HEK293 (cell line): ENCODE results near the gene CLRN1.

ENCODE experiments used
- CTCF ChIP-seq: fragments of 450-650 bp; formaldehyde crosslinking; IDR thresholded peaks from 2 replicates; pipeline ENCODE4 v1.5.1; 2016; ENCODE audit warnings: missing biosample characterization, missing genetic modification characterization
- HOXC10 ChIP-seq: sonication (generic); formaldehyde crosslinking; IDR thresholded peaks from 2 replicates; pipeline ENCODE4 v1.8.1; 2023; ENCODE audit warnings: mild to moderate bottlenecking, missing genetic modification reagents
- YY1 ChIP-seq: fragments of 450-650 bp; formaldehyde crosslinking; IDR thresholded peaks from 2 replicates; pipeline ENCODE4 v1.5.1; 2018; ENCODE audit warnings: missing biosample characterization, missing genetic modification characterization
- ZBTB20 ChIP-seq: fragments of 450-650 bp; formaldehyde crosslinking; IDR thresholded peaks from 2 replicates; pipeline ENCODE4 v1.5.1; 2016; ENCODE audit warnings: missing biosample characterization, missing genetic modification characterization
- ZNF404 ChIP-seq: fragments of 450-650 bp; formaldehyde crosslinking; IDR thresholded peaks from 2 replicates; pipeline ENCODE4 v1.5.1; 2017; ENCODE audit warnings: missing biosample characterization, missing genetic modification characterization
- ZNF704 ChIP-seq: fragments of 450-650 bp; formaldehyde crosslinking; IDR thresholded peaks from 2 replicates; pipeline ENCODE4 v1.5.1; 2016; ENCODE audit warnings: missing biosample characterization, missing genetic modification characterization

GRCh38 chr3:150970665-150971324 lies 1.7 kb downstream of the CLRN1 start:
- TF ChIP-seq CTCF (tag by site-specific recombination) (no peak), ZBTB20 (tag by site-specific recombination) (no peak), YY1 (tag by site-specific recombination) (no peak), ZNF704 (no peak), HOXC10 (CRISPR knock-in tag) (no peak), ZNF404 (tag by site-specific recombination) (no peak)
